H1 (cell line): ENCODE data around the gene ADAMTS9. TPM values are rescaled to one million over a fixed set of nuclear protein-coding genes. Genes with fewer than 3 reads are reported as not detected.

Source experiments
- CTCF ChIA-PET: fragments of 300-600 bp; sonication (Branson Sonifier 250); formaldehyde crosslinking; loops from one replicate; lab custom pipeline; 2021; ENCODE audit not compliant: partially characterized antibody; lab: Charles Lee
- POLR2A ChIA-PET: fragments of 300-600 bp; sonication (Branson Sonifier 250); formaldehyde crosslinking; loops from one replicate; lab custom pipeline; 2021; ENCODE audit warnings: inconsistent platforms; ENCODE audit not compliant: partially characterized antibody; lab: Charles Lee
- DNase-seq, 2 experiments: peaks; one replicate each; pipeline versions ENCODE4 v3.0.0 to v3.0.0-alpha.2; 2010 to 2022; ENCODE audit warnings: low spot score in 2 of 2, low read depth in 1 of 2, mixed read lengths in 1 of 2
- FAIRE-seq: peaks from 2 replicates; lab custom pipeline; 2011; peaks lifted over from hg19 to GRCh38; lab: Jason Lieb, UNC
- H2AFZ ChIP-seq: 2 replicates; pipeline ENCODE4 v1.8.1; 2012; ENCODE audit warnings: low read length, inconsistent platforms
- H2AK5ac ChIP-seq: 2 replicates; pipeline ENCODE4 v1.6.1; 2013; ENCODE audit warnings: low read depth, low read length
- H2BK120ac ChIP-seq: replicated peaks from 2 replicates; pipeline ENCODE3; 2013; ENCODE audit warnings: low read depth, low read length, inconsistent platforms
- H2BK12ac ChIP-seq: 2 replicates; pipeline ENCODE4 v1.6.1; 2013; ENCODE audit warnings: low read depth, low read length
- H2BK15ac ChIP-seq: 2 replicates; pipeline ENCODE4 v1.6.1; 2013; ENCODE audit warnings: low read length
- H2BK20ac ChIP-seq: 2 replicates; pipeline ENCODE4 v1.6.1; 2013; ENCODE audit warnings: low read length
- H2BK5ac ChIP-seq: 2 replicates; pipeline ENCODE4 v1.6.1; 2013; ENCODE audit warnings: low read depth, low read length
- H3K14ac ChIP-seq: 2 replicates; pipeline ENCODE4 v1.6.1; 2013; ENCODE audit warnings: inconsistent platforms; ENCODE audit not compliant: insufficient read length
- H3K18ac ChIP-seq: 2 replicates; pipeline ENCODE4 v1.6.1; 2013; ENCODE audit warnings: low read length; ENCODE audit errors: extremely low read depth
- H3K23ac ChIP-seq: 2 replicates; pipeline ENCODE4 v1.6.1; 2013; ENCODE audit warnings: inconsistent platforms; ENCODE audit not compliant: insufficient read length
- H3K23me2 ChIP-seq: 2 replicates; pipeline ENCODE4 v1.6.1; 2013; ENCODE audit warnings: low read depth, low read length
- H3K27ac ChIP-seq: 2 replicates; pipeline ENCODE4 v1.6.1; 2011; ENCODE audit warnings: low read depth, low read length, inconsistent platforms
- H3K27me3 ChIP-seq, 4 experiments: replicated peaks in 1 of 4; 1 replicate in 1 of 4; 2 replicates in 3 of 4; pipeline versions ENCODE4 v1.6.1 to v1.8.1; 2011 to 2013; ENCODE audit warnings: low read length in 3 of 4, mild to moderate bottlenecking in 3 of 4, inconsistent platforms in 2 of 4, mixed read lengths in 2 of 4, moderate library complexity in 1 of 4; ENCODE audit not compliant: control insufficient read depth in 3 of 4, insufficient read depth in 3 of 4; ENCODE audit errors: extremely low read depth in 1 of 4
- H3K36me3 ChIP-seq, 4 experiments: 2 replicates each; pipeline versions ENCODE4 v1.6.1 to v1.8.1; 2011 to 2013; ENCODE audit warnings: mild to moderate bottlenecking in 4 of 4, low read length in 3 of 4, moderate library complexity in 2 of 4, control low read depth in 1 of 4, inconsistent platforms in 1 of 4; ENCODE audit not compliant: insufficient read depth in 4 of 4, control insufficient read depth in 2 of 4
- H3K4ac ChIP-seq: replicated peaks from 2 replicates; pipeline ENCODE3; 2013; ENCODE audit warnings: low read length, low read depth, mixed read lengths, inconsistent platforms; ENCODE audit not compliant: insufficient read length
- H3K4me1 ChIP-seq, 4 experiments: replicated peaks in 1 of 4; 1 replicate in 1 of 4; 2 replicates in 3 of 4; pipeline versions ENCODE4 v1.6.1 to v1.8.1; 2011 to 2013; ENCODE audit warnings: low read length in 3 of 4, inconsistent platforms in 2 of 4, mixed read lengths in 1 of 4; ENCODE audit not compliant: insufficient read depth in 4 of 4, control insufficient read depth in 3 of 4
- H3K4me2 ChIP-seq, 2 experiments: 2 replicates each; pipeline versions ENCODE4 v1.6.1 to v1.8.1; 2011 to 2013; ENCODE audit warnings: low read depth in 2 of 2, low read length in 2 of 2, control low read depth in 1 of 2, inconsistent platforms in 1 of 2, mild to moderate bottlenecking in 1 of 2; ENCODE audit not compliant: insufficient read depth in 1 of 2
- H3K4me3 ChIP-seq, 4 experiments: fragments of 200-600, 300-600 bp in 1 of 4; sonication (generic), shearing (Covaris generic), sonication (Bioruptor Twin) in 1 of 4; 2 replicates each; pipeline versions ENCODE4 v1.5.1 to v1.8.1; 2011 to 2016; ENCODE audit warnings: low read length in 4 of 4, low read depth in 3 of 4, control low read depth in 2 of 4, inconsistent platforms in 2 of 4, mild to moderate bottlenecking in 2 of 4, mixed read lengths in 1 of 4, moderate library complexity in 1 of 4; ENCODE audit not compliant: insufficient read depth in 2 of 4; ENCODE audit errors: extremely low read depth in 1 of 4
- H3K56ac ChIP-seq: replicated peaks from 2 replicates; pipeline ENCODE3; 2013; ENCODE audit warnings: low read depth, mild to moderate bottlenecking, mixed read lengths, low read length, inconsistent platforms; ENCODE audit not compliant: insufficient read length
- H3K79me1 ChIP-seq: 2 replicates; pipeline ENCODE4 v1.6.1; 2013; ENCODE audit warnings: low read depth, low read length, control low read depth
- H3K79me2 ChIP-seq, 2 experiments: 2 replicates each; pipeline versions ENCODE4 v1.6.1 to v1.8.1; 2012 to 2013; ENCODE audit warnings: low read length in 2 of 2, mild to moderate bottlenecking in 2 of 2, inconsistent platforms in 1 of 2; ENCODE audit not compliant: insufficient read depth in 2 of 2, control insufficient read depth in 1 of 2
- H3K9ac ChIP-seq, 4 experiments: replicated peaks in 1 of 4; 1 replicate in 1 of 4; 2 replicates in 3 of 4; pipeline versions ENCODE4 v1.6.1 to v1.8.1; 2011 to 2013; ENCODE audit warnings: low read depth in 3 of 4, low read length in 3 of 4, control low read depth in 2 of 4, mild to moderate bottlenecking in 2 of 4, moderate library complexity in 2 of 4, inconsistent platforms in 1 of 4; ENCODE audit errors: extremely low read depth in 1 of 4
- H3K9me3 ChIP-seq, 2 experiments: 2 replicates each; pipeline versions ENCODE4 v1.6.1 to v1.8.1; 2012 to 2013; ENCODE audit warnings: mild to moderate bottlenecking in 2 of 2, moderate library complexity in 2 of 2, control low read depth in 1 of 2, inconsistent platforms in 1 of 2, low read depth in 1 of 2, low read length in 1 of 2, mixed read lengths in 1 of 2; ENCODE audit not compliant: insufficient read depth in 2 of 2
- H4K20me1 ChIP-seq, 2 experiments: replicated peaks in 1 of 2; 2 replicates each; pipeline versions ENCODE3 to v1.8.1; 2011 to 2013; ENCODE audit warnings: inconsistent platforms in 2 of 2, low read length in 2 of 2, mild to moderate bottlenecking in 1 of 2; ENCODE audit not compliant: insufficient read depth in 2 of 2, control insufficient read depth in 1 of 2
- H4K5ac ChIP-seq: 2 replicates; pipeline ENCODE4 v1.6.1; 2013; ENCODE audit warnings: low read length, low read depth, mixed read lengths, inconsistent platforms; ENCODE audit not compliant: insufficient read length
- H4K8ac ChIP-seq: 2 replicates; pipeline ENCODE4 v1.8.0; 2013; ENCODE audit warnings: mild to moderate bottlenecking, moderate library complexity, low read length, inconsistent platforms; ENCODE audit not compliant: insufficient read depth; ENCODE audit errors: extremely low read depth
- H4K91ac ChIP-seq: replicated peaks from 2 replicates; pipeline ENCODE3; 2013; ENCODE audit warnings: low read length, mixed read lengths, inconsistent platforms; ENCODE audit not compliant: insufficient read length
- BRCA1 ChIP-seq: IDR thresholded peaks from 2 replicates; pipeline ENCODE4 v1.6.1; 2012; ENCODE audit warnings: low read depth, low read length, improper control_type of control experiment
- CBX8 ChIP-seq: fragments of 300-800, 300-1000 bp; sonication (generic); IDR thresholded peaks from 2 replicates; pipeline ENCODE4 v1.7.1; 2016; ENCODE audit warnings: low read depth, low read length, borderline replicate concordance
- EP300 ChIP-seq, 2 experiments: IDR thresholded peaks; 1 replicate in 1 of 2; 2 replicates in 1 of 2; pipeline ENCODE4 v1.6.1; 2011 to 2012; ENCODE audit warnings: low read depth in 2 of 2, low read length in 2 of 2, mild to moderate bottlenecking in 2 of 2, borderline replicate concordance in 1 of 2, inconsistent platforms in 1 of 2, moderate library complexity in 1 of 2
- GABPA ChIP-seq: IDR thresholded peaks from 2 replicates; pipeline ENCODE4 v1.6.1; 2011; ENCODE audit warnings: mild to moderate bottlenecking, low read length, moderate library complexity, borderline replicate concordance; ENCODE audit not compliant: insufficient read depth
- NRF1 ChIP-seq: IDR thresholded peaks from 2 replicates; pipeline ENCODE4 v1.6.1; 2011; ENCODE audit warnings: mild to moderate bottlenecking, low read depth, low read length, improper control_type of control experiment
- RXRA ChIP-seq: IDR thresholded peaks from 2 replicates; pipeline ENCODE4 v1.6.1; 2011; ENCODE audit warnings: low read depth, mild to moderate bottlenecking, low read length, moderate library complexity; ENCODE audit not compliant: insufficient read depth
- WGBS, 2 experiments: shearing (Covaris generic) in 1 of 2; methylation state at CpG; one replicate each; pipeline versions ENCODE4 v1.1.6 to v1.1.7; 2013 to 2015; ENCODE audit warnings: low lambda C conversion rate in 2 of 2, mixed read lengths in 2 of 2, inconsistent platforms in 1 of 2, low coverage in 1 of 2, missing lambda C conversion rate in 1 of 2; ENCODE audit not compliant: insufficient replicate concordance in 2 of 2, insufficient coverage in 1 of 2, insufficient read length in 1 of 2; ENCODE audit errors: extremely low coverage in 1 of 2, missing lambda C conversion rate in 1 of 2; 5-methylcytosine and 5-hydroxymethylcytosine counted together
- polyA plus RNA-seq, 7 experiments: library from polyadenylated mRNA; depleted of rRNA in 3 of 7; stranded (reverse) in 5 of 7; unstranded in 2 of 7; fragments of >200 nt in 5 of 7; fragments of 200-250 nt in 2 of 7; gene quantifications; 1 replicate in 5 of 7; 2 replicates in 1 of 7; 4 replicates in 1 of 7; pipeline versions ENCODE4 v1.2.1 to v1.2.3, GENCODE V29; 2011 to 2013; ENCODE audit warnings: missing spikeins in 2 of 7, mixed read lengths in 2 of 7
- total RNA-seq: library from RNA; stranded (reverse); fragmentation: NEBNext Ultra II Directional; extraction: Animal tissue kit (Norgen Biotek cat#: 25700); gene quantifications from 2 replicates; pipeline ENCODE4 v1.2.1, GENCODE V29; 2021
- TF ChIP-seq, protein P1 (sequence below): IDR thresholded peaks from 2 replicates; pipeline ENCODE4 v1.6.1; 2011; ENCODE audit warnings: low read length, improper control_type of control experiment
- TF ChIP-seq, protein P2 (sequence below): IDR thresholded peaks from 2 replicates; pipeline ENCODE4 v1.6.1; 2012; ENCODE audit warnings: inconsistent platforms

ADAMTS9 gene
- total and polyA plus RNA-seq, 2 of the 8 experiments (the other 6 are each of a cell fraction or from before 2014, with no cell fraction given) = 0.20 to 0.41 TPM

DNA sequence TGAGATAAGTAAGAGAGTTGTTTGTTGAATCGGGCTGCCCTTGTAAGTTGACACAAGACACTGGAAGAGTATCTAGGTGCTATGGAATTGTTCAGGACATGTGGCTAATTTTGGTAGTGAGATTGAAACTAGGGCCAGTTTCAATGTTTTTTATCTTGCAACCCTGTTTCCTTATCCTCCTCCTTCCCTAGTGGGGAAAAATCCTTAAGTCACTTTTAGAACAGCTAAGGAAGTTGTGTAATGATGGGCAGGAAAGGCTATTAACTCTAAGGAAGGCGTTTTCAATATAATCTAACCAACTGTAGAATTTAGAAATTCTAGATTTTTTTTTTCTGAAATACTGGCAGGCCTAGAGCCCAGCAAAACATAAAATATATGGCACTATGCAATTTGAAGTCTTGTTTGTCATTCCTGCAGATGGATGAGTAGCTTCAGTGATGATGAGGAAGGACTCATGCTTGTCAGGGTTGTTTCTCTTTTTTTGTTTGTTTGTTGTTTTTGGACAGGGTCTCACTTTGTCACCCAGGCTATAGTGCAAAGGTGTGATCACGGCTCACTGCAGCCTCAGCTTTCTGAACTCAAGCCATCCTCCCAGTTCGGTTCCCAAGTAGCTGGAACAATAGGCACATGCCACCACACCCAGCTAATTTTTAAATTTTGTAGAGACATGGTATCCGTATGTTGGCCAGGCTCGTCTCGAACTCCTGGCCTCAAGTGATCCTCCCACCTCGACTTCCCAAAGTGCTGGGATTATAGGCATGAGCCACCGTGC is 27.6 kb upstream of the ADAMTS9 start:
- Histone ChIP-seq H4K5ac (no peak overlapping the region), H2BK20ac (no peak overlapping the region), H2AFZ (no peak overlapping the region), H3K23me2 (no peaks in the 10 kb centered on the region), H3K27ac (no peak overlapping the region), H3K4me2 (no peak overlapping the region), H2AK5ac (no peak overlapping the region), H4K8ac (no peak overlapping the region), H4K20me1 (no peaks in the 10 kb centered on the region), H3K36me3 (no peaks in the 10 kb centered on the region), H3K4me3 (no peak overlapping the region), H3K27me3 (no peaks in the 10 kb centered on the region), H3K9me3 (no peaks in the 10 kb centered on the region), H2BK12ac (no peak overlapping the region), H3K79me2 (no peaks in the 10 kb centered on the region), H3K18ac (no peak overlapping the region), H3K4me1 (no peaks in the 10 kb centered on the region), H4K91ac (no peak overlapping the region), H2BK120ac (no peak overlapping the region), H3K79me1 (no peaks in the 10 kb centered on the region), H2BK15ac (no peak overlapping the region), H3K4ac (no peak overlapping the region), H2BK5ac (no peak overlapping the region), H3K23ac (no peak overlapping the region), H3K56ac (no peak overlapping the region), H3K14ac (no peak overlapping the region), H3K9ac (no peak overlapping the region)
- WGBS, 2 experiments = 92% methylated on average over 9 of the region's 9 CpGs; no CpG with 5 or more reads in 1 of the 2 experiments
- TF ChIP-seq, protein P1, sequence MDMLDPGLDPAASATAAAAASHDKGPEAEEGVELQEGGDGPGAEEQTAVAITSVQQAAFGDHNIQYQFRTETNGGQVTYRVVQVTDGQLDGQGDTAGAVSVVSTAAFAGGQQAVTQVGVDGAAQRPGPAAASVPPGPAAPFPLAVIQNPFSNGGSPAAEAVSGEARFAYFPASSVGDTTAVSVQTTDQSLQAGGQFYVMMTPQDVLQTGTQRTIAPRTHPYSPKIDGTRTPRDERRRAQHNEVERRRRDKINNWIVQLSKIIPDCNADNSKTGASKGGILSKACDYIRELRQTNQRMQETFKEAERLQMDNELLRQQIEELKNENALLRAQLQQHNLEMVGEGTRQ = no peak
- TF ChIP-seq, protein P2, sequence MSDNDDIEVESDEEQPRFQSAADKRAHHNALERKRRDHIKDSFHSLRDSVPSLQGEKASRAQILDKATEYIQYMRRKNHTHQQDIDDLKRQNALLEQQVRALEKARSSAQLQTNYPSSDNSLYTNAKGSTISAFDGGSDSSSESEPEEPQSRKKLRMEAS = no peak
- no peak for TF ChIP-seq CBX8
- TF ChIP-seq BRCA1 = no peak
- no peak for TF ChIP-seq NRF1
- TF ChIP-seq EP300 (IDR thresholded peaks at IDR 0.05; ENCODE audit: borderline replicate concordance in 1 of 2, low read depth in 2 of 2, low read length in 2 of 2) = no peak
- TF ChIP-seq RXRA = no peak
- TF ChIP-seq GABPA = no peak
- POLR2A ChIA-PET = no interaction called here
- CTCF ChIA-PET = interaction anchor here (0.6 to 1.0 kb wide), 3 partner anchors 9 to 500 kb away, joined by 3 read pairs; no protein-coding TSS in a partner anchor
- FAIRE-seq (no peak), DNase-seq (no peak)
